HG03175 (cell line): ENCODE results near the gene FBXO40.
"Not testable (repeated sequence)": the region's sequence is repeated elsewhere in the genome, so short reads cannot be mapped to it uniquely, and the experiment has no call there.

ENCODE experiments used
- ATAC-seq: cut with Tn5 transposase; IDR thresholded peaks from one replicate; pipeline ENCODE4 v1.9.1; 2021; ENCODE audit warnings: mild to moderate bottlenecking, moderate library complexity; ENCODE audit not compliant: unreplicated experiment

The FBXO40 gene

DNA sequence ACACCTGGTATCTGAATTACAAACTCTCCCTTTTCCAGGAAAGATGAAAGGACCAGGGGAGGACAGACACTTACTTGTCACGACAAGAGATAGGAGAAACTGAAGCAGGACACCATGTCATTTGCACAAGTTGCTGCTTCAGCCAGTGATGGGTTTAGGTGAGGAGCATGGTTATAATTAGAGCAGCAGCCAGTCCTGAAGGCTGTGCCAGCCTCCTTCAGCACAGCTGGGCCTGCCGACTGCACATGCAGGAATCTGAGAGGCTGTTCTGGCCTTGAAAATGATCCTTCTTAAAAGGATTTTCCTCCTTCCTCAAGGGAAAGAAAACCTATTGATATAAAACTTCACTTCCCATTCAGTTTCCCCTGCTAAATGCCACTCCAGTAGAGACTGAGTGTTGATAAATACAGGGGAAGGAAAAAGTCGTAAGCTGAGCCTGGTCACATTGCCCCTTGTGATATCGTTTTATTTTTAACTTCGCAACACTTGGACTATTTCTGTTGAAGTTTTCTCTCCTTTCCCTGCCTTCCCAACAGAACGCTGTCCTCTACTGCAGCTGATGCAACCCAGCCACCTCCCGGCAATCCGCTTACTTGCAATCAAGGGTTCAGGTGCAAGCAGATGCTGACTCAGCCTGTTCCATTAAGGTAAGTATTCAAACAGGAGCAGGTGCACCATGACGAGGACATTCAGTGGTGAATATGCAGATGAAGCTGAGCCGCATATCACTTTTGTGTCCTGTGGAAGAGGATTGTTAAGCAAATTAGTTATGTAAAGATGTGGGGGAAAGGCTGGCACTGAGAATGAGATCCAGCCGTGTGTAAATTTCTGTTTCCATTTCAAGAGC, at the start of gene FBXO40:
Gene FBXO40, plus strand, starts transcription at position 524 of the 847 bp plus-strand sequence. CDS start 27,197 bp downstream, outside the sequence.
- ATAC-seq, result no peak

DNA sequence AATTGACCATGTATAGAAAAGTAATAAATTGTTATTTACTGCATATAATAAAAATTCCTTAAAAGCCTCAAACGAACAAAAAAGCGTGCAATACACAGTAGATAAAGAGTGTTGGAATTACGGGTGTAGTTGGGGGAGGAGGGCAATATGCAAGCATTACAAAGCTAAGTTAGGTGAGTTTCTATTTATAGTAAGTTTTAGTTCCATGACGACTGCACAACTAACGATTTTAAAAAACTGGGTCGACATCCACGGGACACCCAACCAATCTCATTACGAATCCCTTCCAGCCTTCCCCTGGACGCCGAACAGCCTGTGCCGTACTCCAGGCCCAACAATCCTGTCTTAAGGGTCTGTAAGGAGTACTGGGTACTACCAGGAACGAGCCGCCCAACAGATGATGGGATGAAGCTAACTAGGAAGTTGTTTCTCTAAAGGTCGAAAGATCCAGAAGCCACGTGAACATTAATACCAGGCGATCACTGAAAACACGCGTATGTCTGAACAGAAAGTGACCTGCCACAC, 48.1 kb upstream of the FBXO40 start:
- ATAC-seq, result no peak

DNA sequence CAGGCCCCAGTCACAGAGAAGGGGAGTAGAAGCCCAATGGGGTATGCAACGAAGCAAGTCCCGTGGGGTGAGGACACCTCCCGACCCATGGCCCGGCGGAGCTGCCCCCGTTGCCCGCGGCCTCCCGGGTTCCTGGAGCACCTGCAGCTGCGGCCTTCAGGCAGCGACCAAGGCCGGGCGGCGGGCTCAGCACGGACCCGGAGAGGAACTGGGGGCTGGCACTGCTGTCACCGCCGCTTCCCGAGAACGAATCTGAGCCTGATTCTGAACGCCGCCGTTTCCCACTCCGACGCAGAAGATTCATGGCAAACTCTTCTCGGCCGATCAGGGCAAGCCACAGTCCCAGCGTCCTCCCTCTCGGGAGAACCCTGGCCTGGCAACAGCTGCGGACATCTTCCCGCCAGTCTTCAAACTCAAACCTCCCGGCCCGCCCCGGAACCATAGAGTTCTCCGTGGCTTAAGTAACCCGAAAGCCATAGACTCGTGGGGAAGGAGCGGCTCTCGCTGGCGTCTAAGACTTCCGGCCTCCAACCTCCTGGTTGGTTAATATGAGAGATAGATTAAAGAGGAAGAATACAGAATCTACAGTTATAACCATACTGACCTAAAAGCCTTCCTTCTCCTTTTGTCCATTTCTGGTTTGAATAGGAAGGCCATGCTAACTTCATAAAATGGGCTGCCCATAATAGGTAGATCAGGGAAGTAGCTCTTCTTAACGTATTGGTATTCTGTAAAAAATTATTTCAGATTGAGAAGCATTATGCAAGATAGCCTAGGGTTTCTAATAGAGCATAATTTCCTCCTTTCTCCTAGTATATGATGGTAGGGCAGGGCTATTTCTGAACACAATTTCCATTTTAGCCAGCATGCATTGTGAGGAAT, 47.4 kb upstream of the FBXO40 start, which contains the start of gene POLQ:
Gene POLQ, minus strand, starts transcription at position 415 of the 882 bp plus-strand sequence. Its CDS starts 111 bp downstream, at position 304.
- peak; percentile 79 for ATAC-seq

- ATAC-seq, result no peak
Observed at GRCh38 chr3:121552379-121552778, 40.8 kb upstream of the FBXO40 start.

DNA sequence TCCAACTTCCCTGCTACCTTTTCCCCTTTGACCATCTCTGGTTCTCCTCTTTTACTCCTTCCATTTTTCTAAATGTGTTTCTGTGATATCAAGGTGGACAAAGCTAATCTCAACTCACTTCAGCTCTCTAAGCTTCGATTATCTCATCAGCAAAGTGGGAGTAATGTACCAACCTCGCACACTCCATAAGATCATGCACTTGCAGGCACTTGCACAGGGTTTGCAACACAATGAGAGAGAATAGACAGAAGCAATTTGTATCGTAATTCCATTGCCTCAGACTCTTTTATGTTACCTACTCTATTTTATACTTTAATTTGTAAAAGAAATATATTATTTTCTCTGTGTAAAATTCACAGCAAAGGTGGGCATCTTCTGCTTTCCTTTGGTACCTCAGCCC, 40.4 kb upstream of the FBXO40 start:
- ATAC-seq, result no peak

DNA sequence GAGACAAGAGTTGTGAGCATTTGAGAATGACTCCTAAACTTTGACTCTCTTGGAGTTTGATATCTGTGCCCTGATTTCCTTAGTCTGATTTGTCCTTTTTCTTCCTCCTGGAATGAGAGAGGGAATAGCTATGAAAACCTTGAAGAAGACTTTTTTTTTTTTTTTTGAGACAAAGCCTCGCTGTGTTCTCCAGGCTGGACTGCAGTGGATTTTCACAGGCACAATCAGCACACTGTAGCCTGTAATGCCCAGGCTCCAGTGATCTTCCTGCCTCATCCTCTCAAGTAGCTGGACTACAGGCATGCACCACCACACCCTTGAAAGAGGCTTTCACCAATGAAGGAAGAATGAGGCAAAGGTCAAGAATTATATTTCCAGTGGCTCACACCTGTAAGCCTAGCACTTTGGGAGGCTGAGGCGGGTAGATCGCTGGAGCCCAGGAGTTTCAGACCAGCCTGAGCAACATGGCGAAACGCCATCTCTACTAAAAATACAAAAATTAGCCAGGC, 35.7 kb upstream of the FBXO40 start:
- no peak for ATAC-seq

DNA sequence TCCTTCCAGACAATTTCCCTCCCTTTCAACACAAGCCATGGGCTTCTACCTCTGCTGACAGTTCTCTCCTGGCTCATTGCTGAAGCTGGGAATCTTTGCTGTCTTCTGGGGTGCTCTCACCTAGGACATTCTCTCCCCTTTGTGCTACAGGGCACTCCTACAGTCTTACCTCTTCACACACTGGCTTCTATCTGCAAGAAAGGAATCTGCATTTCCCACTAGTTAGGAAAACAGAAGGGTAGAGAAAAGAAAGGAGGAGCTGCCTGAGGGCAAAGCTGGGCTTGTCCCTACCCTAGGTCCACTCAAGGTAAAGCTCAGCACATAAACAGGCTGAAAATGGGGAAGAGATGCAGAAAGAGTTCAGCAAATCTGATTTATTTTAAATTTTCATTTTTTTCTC, 31.0 kb upstream of the FBXO40 start:
- no peak for ATAC-seq

- no peak for ATAC-seq
Observed at GRCh38 chr3:121566773-121567172, 26.4 kb upstream of the FBXO40 start.

GRCh38 chr3:121567649-121568048, 25.5 kb upstream of the FBXO40 start, which contains the start of gene ARGFX:
ARGFX (plus strand) TSS chr3:121567949; CDS start chr3:121570714, 2,765 bp downstream.
- no peak for ATAC-seq

GRCh38 chr3:121574449-121574848, 18.7 kb upstream of the FBXO40 start:
- no peak for ATAC-seq

GRCh38 chr3:121581691-121582090, 11.5 kb upstream of the FBXO40 start:
- no peak for ATAC-seq

DNA sequence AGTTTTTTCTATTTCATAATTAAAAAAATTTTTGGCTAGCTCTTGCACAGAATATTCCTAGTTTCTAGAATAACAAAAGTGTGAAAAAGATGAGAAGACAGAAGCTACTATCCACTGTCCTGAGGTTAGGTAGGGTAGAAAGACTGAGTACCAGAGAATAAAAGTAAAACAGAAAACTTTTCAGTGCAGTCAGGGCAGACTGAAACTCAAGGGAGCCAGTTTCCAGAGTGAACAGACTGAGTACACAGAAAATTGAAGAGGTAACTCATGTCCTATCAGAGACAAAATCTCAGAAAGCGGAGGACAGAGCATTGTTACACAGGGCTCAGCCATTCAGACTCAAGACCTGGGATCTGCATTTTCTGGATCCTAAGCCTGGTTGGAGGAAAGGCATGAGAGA, 8.8 kb upstream of the FBXO40 start:
- ATAC-seq, result no peak

DNA sequence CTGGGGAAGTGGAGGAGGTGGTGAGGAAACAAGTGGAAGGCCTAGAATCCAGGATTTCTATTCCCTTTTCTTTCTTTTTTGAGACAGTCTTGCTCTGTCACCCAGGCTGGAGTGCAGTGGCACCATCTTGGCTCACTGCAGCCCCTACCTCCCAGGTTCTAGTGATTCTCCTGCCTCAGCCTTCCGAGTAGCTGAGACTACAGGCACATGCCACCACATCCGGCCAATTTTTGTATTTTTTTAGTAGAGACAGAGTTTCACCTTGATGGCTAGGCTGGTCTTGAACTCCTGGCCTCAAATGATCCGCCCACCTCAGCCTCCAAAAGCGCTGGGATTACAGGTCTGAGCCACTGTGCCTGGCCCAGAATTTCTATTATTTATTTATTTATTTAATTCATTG, 627 bp downstream of the FBXO40 start:
- ATAC-seq, result not testable (repeated sequence)

- no peak for ATAC-seq
Observed at GRCh38 chr3:121594850-121595249, 1.7 kb downstream of the FBXO40 start.

- ATAC-seq, result no peak
Observed at GRCh38 chr3:121595765-121596406, 2.7 kb downstream of the FBXO40 start.

DNA sequence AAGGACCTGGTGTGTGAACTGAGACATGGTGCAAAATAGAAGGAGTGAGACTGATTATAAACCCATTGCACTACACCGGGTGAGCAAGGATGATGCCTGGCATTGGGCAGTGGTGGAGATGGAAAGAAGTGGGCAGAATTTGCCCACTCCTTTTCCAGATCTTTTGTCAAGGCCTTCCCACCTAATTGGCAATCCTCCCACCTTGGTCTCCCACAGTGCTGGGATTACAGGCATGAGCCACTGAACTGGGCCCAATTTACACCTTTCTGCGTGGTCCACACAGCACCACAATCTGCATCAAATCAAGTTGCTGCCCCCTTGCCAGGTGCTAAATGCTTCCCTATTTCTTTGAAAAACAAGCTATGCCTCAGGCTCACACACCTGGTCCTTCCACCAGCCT, 5.4 kb downstream of the FBXO40 start:
- ATAC-seq, result no peak

GRCh38 chr3:121599900-121600299, 6.7 kb downstream of the FBXO40 start:
- not testable (repeated sequence) for ATAC-seq

- ATAC-seq, result no peak
Observed at GRCh38 chr3:121601212-121601812, 8.1 kb downstream of the FBXO40 start.

DNA sequence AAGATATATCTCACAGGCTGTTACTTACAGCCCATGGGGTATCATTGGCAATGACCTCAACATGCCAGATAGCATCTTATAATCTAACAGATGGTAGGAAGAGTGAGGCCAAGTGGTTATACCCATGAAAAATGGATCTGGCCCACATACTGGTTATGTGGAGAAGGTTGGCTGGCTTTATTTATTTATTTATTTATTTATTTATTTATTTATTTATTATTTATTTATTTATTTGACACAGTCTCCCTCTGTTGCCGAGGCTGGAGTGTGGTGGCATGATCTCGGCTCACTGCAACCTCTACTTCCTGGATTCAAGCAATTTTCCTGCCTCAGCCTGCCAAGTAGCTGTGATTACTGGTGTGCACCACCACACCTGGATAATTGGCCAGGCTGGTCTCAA, 11.6 kb downstream of the FBXO40 start:
- no peak for ATAC-seq

- no peak for ATAC-seq
Observed at GRCh38 chr3:121606106-121606505, 12.9 kb downstream of the FBXO40 start.
